HEK293 (cell line): ENCODE measurements around the gene ALOX5AP.

ENCODE experiments used
- CTCF ChIA-PET: fragments of 350-600 bp; formaldehyde crosslinking; extraction: SDS; loops from one replicate; lab custom pipeline; 2021; ENCODE audit warnings: antibody characterized with exemption; lab: Yijun Ruan, JAX
- POLR2A ChIA-PET: fragments of 300-600 bp; formaldehyde crosslinking; extraction: SDS; loops from one replicate; lab custom pipeline; 2020; ENCODE audit warnings: antibody characterized with exemption, inconsistent platforms; lab: Yijun Ruan, JAX
- H3K27ac ChIP-seq: fragments of 200-500 bp; sonication (Bioruptor generic); 2 replicates; pipeline ENCODE4 v1.5.1; 2014; ENCODE audit warnings: low read depth, low read length, control low read depth, inconsistent platforms; ENCODE audit errors: extremely low read depth
- H3K36me3 ChIP-seq, 2 experiments: fragments of 200-500 bp in 1 of 2; sonication (Bioruptor generic) in 1 of 2; 1 replicate in 1 of 2; 2 replicates in 1 of 2; pipeline ENCODE4 v1.5.1; 2014 to 2017; ENCODE audit warnings: inconsistent platforms in 2 of 2, low read length in 2 of 2; ENCODE audit not compliant: control insufficient read depth in 2 of 2, insufficient read depth in 1 of 2
- H3K4me1 ChIP-seq: fragments of 200-500 bp; sonication (Bioruptor generic); 2 replicates; pipeline ENCODE4 v1.5.1; 2014; ENCODE audit warnings: mild to moderate bottlenecking, low read length, inconsistent platforms; ENCODE audit not compliant: control insufficient read depth, insufficient read depth
- H3K4me3 ChIP-seq: 2 replicates; pipeline ENCODE4 v1.5.1; 2011; ENCODE audit warnings: low read depth, mild to moderate bottlenecking, control low read depth, low read length, moderate library complexity
- H3K9me3 ChIP-seq: fragments of 200-500 bp; sonication (Bioruptor generic); 2 replicates; pipeline ENCODE4 v1.5.1; 2014; ENCODE audit warnings: low read depth, low read length, inconsistent platforms; ENCODE audit not compliant: control insufficient read depth, insufficient read depth
- BCL11A ChIP-seq: fragments of 450-650 bp; formaldehyde crosslinking; IDR thresholded peaks from 2 replicates; pipeline ENCODE4 v1.5.1; 2016; ENCODE audit warnings: low read depth, missing biosample characterization, missing genetic modification characterization
- CTCF ChIP-seq: fragments of 450-650 bp; formaldehyde crosslinking; IDR thresholded peaks from 2 replicates; pipeline ENCODE4 v1.5.1; 2016; ENCODE audit warnings: missing biosample characterization, missing genetic modification characterization
- HOXC10 ChIP-seq: sonication (generic); formaldehyde crosslinking; IDR thresholded peaks from 2 replicates; pipeline ENCODE4 v1.8.1; 2023; ENCODE audit warnings: mild to moderate bottlenecking, missing genetic modification reagents
- KLF8 ChIP-seq: fragments of 450-650 bp; formaldehyde crosslinking; IDR thresholded peaks from 2 replicates; pipeline ENCODE4 v1.5.1; 2016; ENCODE audit warnings: missing biosample characterization, missing genetic modification characterization
- MEIS1 ChIP-seq: sonication (generic); formaldehyde crosslinking; IDR thresholded peaks from 2 replicates; pipeline ENCODE4 v1.8.1; 2022; ENCODE audit warnings: missing genetic modification reagents, mild to moderate bottlenecking, borderline replicate concordance
- SALL2 ChIP-seq: fragments of 450-650 bp; formaldehyde crosslinking; IDR thresholded peaks from 2 replicates; pipeline ENCODE4 v1.5.0; 2017; ENCODE audit warnings: missing biosample characterization, mild to moderate bottlenecking, missing genetic modification characterization, borderline replicate concordance
- SETDB1 ChIP-seq: IDR thresholded peaks from one replicate; pipeline ENCODE4 v1.6.1; 2017; ENCODE audit warnings: mild to moderate bottlenecking, low read length, moderate library complexity, mixed read lengths; ENCODE audit not compliant: insufficient read length
- TCF7L2 ChIP-seq: IDR thresholded peaks from 2 replicates; pipeline ENCODE4 v1.6.1; 2011; ENCODE audit warnings: low read depth, mild to moderate bottlenecking, inconsistent platforms, low read length, moderate library complexity, borderline replicate concordance
- TSHZ1 ChIP-seq: fragments of 450-650 bp; formaldehyde crosslinking; IDR thresholded peaks from 2 replicates; pipeline ENCODE4 v1.5.1; 2016; ENCODE audit warnings: missing biosample characterization, missing genetic modification characterization, borderline replicate concordance
- WT1 ChIP-seq: fragments of 450-650 bp; formaldehyde crosslinking; IDR thresholded peaks from 2 replicates; pipeline ENCODE4 v1.5.1; 2016; ENCODE audit warnings: missing biosample characterization, missing genetic modification characterization
- YY1 ChIP-seq: fragments of 450-650 bp; formaldehyde crosslinking; IDR thresholded peaks from 2 replicates; pipeline ENCODE4 v1.5.1; 2018; ENCODE audit warnings: missing biosample characterization, missing genetic modification characterization
- ZBTB6 ChIP-seq: fragments of 450-650 bp; formaldehyde crosslinking; IDR thresholded peaks from 2 replicates; pipeline ENCODE4 v1.5.1; 2017; ENCODE audit warnings: missing biosample characterization, missing genetic modification characterization
- ZBTB7A ChIP-seq: fragments of 450-650 bp; formaldehyde crosslinking; IDR thresholded peaks from 2 replicates; pipeline ENCODE4 v1.5.1; 2016; ENCODE audit warnings: low read depth, missing biosample characterization, missing genetic modification characterization
- ZNF10 ChIP-seq: fragments of 450-650 bp; formaldehyde crosslinking; IDR thresholded peaks from 2 replicates; pipeline ENCODE4 v1.5.1; 2017; ENCODE audit warnings: missing biosample characterization, missing genetic modification characterization
- ZNF132 ChIP-seq: fragments of 450-650 bp; formaldehyde crosslinking; IDR thresholded peaks from 2 replicates; pipeline ENCODE4 v1.5.1; 2017; ENCODE audit warnings: missing biosample characterization, missing genetic modification characterization, borderline replicate concordance
- ZNF155 ChIP-seq: fragments of 450-650 bp; formaldehyde crosslinking; IDR thresholded peaks from 2 replicates; pipeline ENCODE4 v1.5.1; 2016; ENCODE audit warnings: missing biosample characterization, missing genetic modification characterization
- ZNF18 ChIP-seq: fragments of 450-650 bp; formaldehyde crosslinking; IDR thresholded peaks from 2 replicates; pipeline ENCODE4 v1.5.1; 2016; ENCODE audit warnings: missing biosample characterization, missing genetic modification characterization
- ZNF239 ChIP-seq: fragments of 450-650 bp; formaldehyde crosslinking; IDR thresholded peaks from 2 replicates; pipeline ENCODE4 v1.5.1; 2016; ENCODE audit warnings: missing biosample characterization, missing genetic modification characterization
- ZNF266 ChIP-seq: fragments of 450-650 bp; formaldehyde crosslinking; IDR thresholded peaks from 2 replicates; pipeline ENCODE4 v1.5.1; 2016; ENCODE audit warnings: missing biosample characterization, missing genetic modification characterization, low read depth
- ZNF335 ChIP-seq: fragments of 450-650 bp; formaldehyde crosslinking; conservative IDR thresholded peaks from 2 replicates; pipeline ENCODE4 v1.5.1; 2016; ENCODE audit warnings: missing biosample characterization, missing genetic modification characterization
- ZNF423 ChIP-seq: fragments of 450-650 bp; formaldehyde crosslinking; IDR thresholded peaks from 2 replicates; pipeline ENCODE4 v1.5.1; 2016; ENCODE audit warnings: missing biosample characterization, missing genetic modification characterization
- ZNF548 ChIP-seq: fragments of 450-650 bp; formaldehyde crosslinking; IDR thresholded peaks from 2 replicates; pipeline ENCODE4 v1.5.1; 2016; ENCODE audit warnings: missing biosample characterization, missing genetic modification characterization
- ZNF549 ChIP-seq: fragments of 450-650 bp; IDR thresholded peaks from 2 replicates; pipeline ENCODE4 v1.5.1; 2018; ENCODE audit warnings: missing biosample characterization, missing genetic modification characterization, mild to moderate bottlenecking, inconsistent platforms, moderate library complexity
- ZNF626 ChIP-seq: fragments of 450-650 bp; sonication (Bioruptor Pico); formaldehyde crosslinking; IDR thresholded peaks from 2 replicates; pipeline ENCODE4 v1.5.1; 2018; ENCODE audit warnings: missing biosample characterization, missing genetic modification characterization, inconsistent platforms
- ZNF639 ChIP-seq: fragments of 450-650 bp; formaldehyde crosslinking; IDR thresholded peaks from 2 replicates; pipeline ENCODE4 v1.5.1; 2016; ENCODE audit warnings: missing biosample characterization, missing genetic modification characterization
- ZNF660 ChIP-seq: fragments of 450-650 bp; IDR thresholded peaks from 2 replicates; pipeline ENCODE4 v1.5.1; 2018; ENCODE audit warnings: missing biosample characterization, mild to moderate bottlenecking, missing genetic modification characterization
- ZNF701 ChIP-seq: fragments of 450-650 bp; formaldehyde crosslinking; IDR thresholded peaks from 2 replicates; pipeline ENCODE4 v1.5.1; 2016; ENCODE audit warnings: missing biosample characterization, missing genetic modification characterization
- ZNF792 ChIP-seq: fragments of 450-650 bp; formaldehyde crosslinking; IDR thresholded peaks from 2 replicates; pipeline ENCODE4 v1.5.1; 2016; ENCODE audit warnings: missing biosample characterization, missing genetic modification characterization

The ALOX5AP gene

GRCh38 chr13:30732046-30732390 is 3.3 kb upstream of the ALOX5AP start (continued):
- TF ChIP-seq CTCF (no peak), ZNF266 (tag by site-specific recombination) (no peak), ZNF626 (tag by site-specific recombination) (no peak)

- H3K36me3 ChIP-seq: no peaks in the 10 kb centered on the region
- CTCF ChIA-PET: no interaction called here
- TF ChIP-seq ZNF10 (tag by site-specific recombination) (no peak), ZNF639 (tag by site-specific recombination) (no peak), ZNF423 (tag by site-specific recombination) (no peak), ZNF549 (tag by site-specific recombination) (no peak), KLF8 (no peak), ZNF335 (tag by site-specific recombination) (no peak), WT1 (tag by site-specific recombination) (no peak), ZNF701 (tag by site-specific recombination) (no peak), ZNF548 (tag by site-specific recombination) (no peak), TCF7L2 (no peak), ZNF18 (no peak), ZBTB7A (tag by site-specific recombination) (no peak), SETDB1 (no peak)
- TF ChIP-seq, all 188 proteins: peak for 0
- POLR2A ChIA-PET: no interaction called here
- H3K27ac ChIP-seq: no peak overlapping the region
- no peaks in the 10 kb centered on the region for H3K4me1 ChIP-seq
- no peaks in the 10 kb centered on the region for H3K9me3 ChIP-seq
- no peak overlapping the region for H3K4me3 ChIP-seq
Measured at GRCh38 chr13:30734439-30734838, 904 bp upstream of the ALOX5AP start.

- Histone ChIP-seq H3K27ac (no peak overlapping the region), H3K36me3 (no peaks in the 10 kb centered on the region), H3K4me1 (no peaks in the 10 kb centered on the region; the same call in 1 of the 2 replicates), H3K4me3 (no peak overlapping the region), H3K9me3 (no peaks in the 10 kb centered on the region)
- ChIA-PET POLR2A (no interaction called here), CTCF (interaction anchor here (0.6 kb wide), 1 partner anchor 123 kb away, joined by 4 read pairs; no protein-coding TSS in a partner anchor)
- TF ChIP-seq HOXC10 (no peak), TSHZ1 (no peak), ZNF660 (tag by site-specific recombination) (no peak), MEIS1 (CRISPR knock-in tag) (no peak), ZBTB6 (tag by site-specific recombination) (no peak), ZNF132 (tag by site-specific recombination) (no peak), BCL11A (no peak), SALL2 (no peak), ZNF155 (no peak), ZNF239 (no peak), ZNF792 (tag by site-specific recombination) (no peak), YY1 (tag by site-specific recombination) (no peak), ZNF549 (tag by site-specific recombination) (no peak)
Measured at GRCh38 chr13:30735872-30736175, 481 bp downstream of the ALOX5AP start.
